Thymus (tissue), 11 donors: ENCODE data around the gene TMEM125. TPM values are rescaled to one million over a fixed set of nuclear protein-coding genes. Genes with fewer than 3 reads are reported as not detected.

Source experiments
- DNase-seq, 9 donors: peaks; one replicate each; pipeline ENCODE4 v3.0.0-alpha.2; 2013; ENCODE audit warnings: low spot score in 9 of 9, low read depth in 6 of 9, missing footprints in 1 of 9
- H3K27ac ChIP-seq, 2 donors: one replicate each; pipeline ENCODE4 v1.5.1; 2013; ENCODE audit warnings: control low read depth in 1 of 2, low read depth in 1 of 2, low read length in 1 of 2, mild to moderate bottlenecking in 1 of 2, moderate library complexity in 1 of 2
- H3K27me3 ChIP-seq, 2 donors: one replicate each; pipeline ENCODE4 v1.5.1; 2013; ENCODE audit warnings: low read length in 1 of 2; ENCODE audit not compliant: control insufficient read depth in 2 of 2, insufficient read depth in 1 of 2
- H3K36me3 ChIP-seq, 2 donors: one replicate each; pipeline ENCODE4 v1.5.1; 2013; ENCODE audit warnings: low read length in 1 of 2, mild to moderate bottlenecking in 1 of 2, moderate library complexity in 1 of 2; ENCODE audit not compliant: control insufficient read depth in 2 of 2, insufficient read depth in 2 of 2
- H3K4me1 ChIP-seq, 2 donors: one replicate each; pipeline ENCODE4 v1.5.1; 2013; ENCODE audit warnings: low read length in 2 of 2; ENCODE audit not compliant: control insufficient read depth in 2 of 2, insufficient read depth in 2 of 2
- H3K4me3 ChIP-seq, 2 donors: one replicate each; pipeline ENCODE4 v1.5.1; 2013; ENCODE audit warnings: low read length in 2 of 2, control low read depth in 1 of 2, mild to moderate bottlenecking in 1 of 2
- H3K9me3 ChIP-seq, 2 donors: one replicate each; pipeline ENCODE4 v1.5.1; 2013; ENCODE audit warnings: low read length in 1 of 2, mild to moderate bottlenecking in 1 of 2; ENCODE audit not compliant: control insufficient read depth in 2 of 2, insufficient read depth in 1 of 2
- WGBS: extraction: QIAGEN DNeasy Blood & Tissue Kit; methylation state at CpG from one replicate; pipeline ENCODE4 v1.1.7; 2013; 5-methylcytosine and 5-hydroxymethylcytosine counted together
- polyA plus RNA-seq: library from polyadenylated mRNA; stranded (reverse); fragments of 200-250 nt; gene quantifications from one replicate; pipeline ENCODE4 v1.2.3, GENCODE V29; 2013
- total RNA-seq: library from RNA; stranded (reverse); fragments of 120-200 nt; gene quantifications from one replicate; pipeline ENCODE4 v1.2.4, GENCODE V29; 2013
- donor health status: healthy.

TMEM125 gene
- total and polyA plus RNA-seq, 2 donors, result 0.42 to 2.4 TPM

DNA sequence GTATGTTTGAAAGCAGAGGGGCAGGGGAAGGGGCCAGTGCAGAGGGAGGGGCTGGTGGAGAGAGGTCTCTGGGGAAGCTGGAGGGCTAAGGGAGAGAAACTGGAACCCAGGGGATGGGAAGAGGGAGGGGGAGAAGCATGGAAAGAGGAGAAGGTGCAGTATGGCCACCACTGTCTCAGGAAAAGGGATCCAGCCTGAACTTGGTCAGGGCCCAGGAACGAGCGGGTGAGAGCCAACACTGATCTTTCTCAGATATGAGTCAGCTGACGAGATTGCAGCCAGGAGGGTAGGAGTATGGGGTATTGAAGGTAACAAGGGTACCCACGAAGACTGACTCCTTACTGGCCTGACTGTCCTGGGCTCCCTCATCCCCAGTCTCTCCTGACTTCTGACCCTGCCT is 49.0 kb downstream of the TMEM125 start:
- WGBS, result 96% methylated on average over 4 of the region's 4 CpGs
- DNase-seq, result no peak

GRCh38 chr1:43319288-43319687 is 49.5 kb downstream of the TMEM125 start:
- 98% methylated on average over 5 of the region's 5 CpGs for WGBS
- Histone ChIP-seq H3K4me3 (no peak overlapping the region), H3K4me1 (no peaks in the 10 kb centered on the region), H3K36me3 (no peaks in the 10 kb centered on the region), H3K27ac (no peak overlapping the region), H3K27me3 (no peaks in the 10 kb centered on the region), H3K9me3 (no peaks in the 10 kb centered on the region)
- no peak for DNase-seq

More for the DNA sequence above, 49.0 kb downstream of the TMEM125 start:
- H3K27me3 ChIP-seq, result no peaks in the 10 kb centered on the region
- H3K4me1 ChIP-seq, result no peaks in the 10 kb centered on the region
- no peaks in the 10 kb centered on the region for H3K9me3 ChIP-seq
- no peak overlapping the region for H3K27ac ChIP-seq
- no peaks in the 10 kb centered on the region for H3K36me3 ChIP-seq
- no peak overlapping the region for H3K4me3 ChIP-seq

GRCh38 chr1:43319766-43320165 is 50.0 kb downstream of the TMEM125 start:
- H3K27ac ChIP-seq, result no peak overlapping the region
- H3K27me3 ChIP-seq, result no peaks in the 10 kb centered on the region
- no peak overlapping the region for H3K4me3 ChIP-seq
- no peak for DNase-seq
- 66% methylated on average over 3 of the region's 3 CpGs for WGBS
- H3K4me1 ChIP-seq, result no peaks in the 10 kb centered on the region
- no peaks in the 10 kb centered on the region for H3K36me3 ChIP-seq
- H3K9me3 ChIP-seq, result no peaks in the 10 kb centered on the region

- H3K4me1 ChIP-seq, result no peaks in the 10 kb centered on the region
- H3K36me3 ChIP-seq, result no peaks in the 10 kb centered on the region
- no peaks in the 10 kb centered on the region for H3K27me3 ChIP-seq
- no peak overlapping the region for H3K4me3 ChIP-seq
- H3K9me3 ChIP-seq, result peaks cover 0 to 4% of the 10 kb centered on the region in 2 donors
- no peak overlapping the region for H3K27ac ChIP-seq
- WGBS, result 99% methylated on average over 16 of the region's 16 CpGs
- DNase-seq, result no peak
Observed at GRCh38 chr1:43321331-43321891, 51.6 kb downstream of the TMEM125 start.

GRCh38 chr1:43322506-43322905 is 52.7 kb downstream of the TMEM125 start:
- peaks cover 0 to 9% of the 10 kb centered on the region in 2 donors for H3K9me3 ChIP-seq
- H3K36me3 ChIP-seq, result no peaks in the 10 kb centered on the region
- WGBS, result 97% methylated on average over 5 of the region's 5 CpGs
- H3K4me3 ChIP-seq, result no peak overlapping the region
- no peaks in the 10 kb centered on the region for H3K27me3 ChIP-seq
- DNase-seq, result no peak
- no peaks in the 10 kb centered on the region for H3K4me1 ChIP-seq
- no peak overlapping the region for H3K27ac ChIP-seq

Other genes with a start within 250 kb of the TMEM125 start
- 64.1 TPM for gene EBNA1BP2, start 97.7 kb upstream of the TMEM125 start, total RNA-seq
- gene EBNA1BP2, start 97.7 kb upstream of the TMEM125 start, polyA plus RNA-seq, result 41.3 TPM
- gene CFAP57, start 97.7 kb upstream of the TMEM125 start, total RNA-seq, result 0.42 TPM
- gene CFAP57, start 97.7 kb upstream of the TMEM125 start, polyA plus RNA-seq, result 0.16 TPM
- 0.66 TPM for gene C1orf210, start 15.6 kb downstream of the TMEM125 start, total RNA-seq
- 3.1 TPM for gene C1orf210, start 15.6 kb downstream of the TMEM125 start, polyA plus RNA-seq
- gene TIE1, start 31.0 kb downstream of the TMEM125 start, total RNA-seq, result 4.8 TPM
- gene TIE1, start 31.0 kb downstream of the TMEM125 start, polyA plus RNA-seq, result 8.3 TPM
- 0.05 TPM for gene MPL, start 67.8 kb downstream of the TMEM125 start, total RNA-seq
- gene MPL, start 67.8 kb downstream of the TMEM125 start, polyA plus RNA-seq, result 0.02 TPM
- gene CDC20, start 89.0 kb downstream of the TMEM125 start, total RNA-seq, result 68.1 TPM
- 14.1 TPM for gene CDC20, start 89.0 kb downstream of the TMEM125 start, polyA plus RNA-seq
- gene ELOVL1, start 98.0 kb downstream of the TMEM125 start, total RNA-seq, result 26.1 TPM
- gene ELOVL1, start 98.0 kb downstream of the TMEM125 start, polyA plus RNA-seq, result 44.8 TPM
- gene MED8, start 119.8 kb downstream of the TMEM125 start, total RNA-seq, result 25.2 TPM
- gene MED8, start 119.8 kb downstream of the TMEM125 start, polyA plus RNA-seq, result 32.3 TPM
- gene SZT2, start 119.9 kb downstream of the TMEM125 start, total RNA-seq, result 8.8 TPM
- 19.9 TPM for gene SZT2, start 119.9 kb downstream of the TMEM125 start, polyA plus RNA-seq
- 10.8 TPM for gene HYI, start 183.9 kb downstream of the TMEM125 start, total RNA-seq
- gene HYI, start 183.9 kb downstream of the TMEM125 start, polyA plus RNA-seq, result 23.0 TPM